ENCODE data around the gene MSANTD1.

MSANTD1 gene

DNA sequence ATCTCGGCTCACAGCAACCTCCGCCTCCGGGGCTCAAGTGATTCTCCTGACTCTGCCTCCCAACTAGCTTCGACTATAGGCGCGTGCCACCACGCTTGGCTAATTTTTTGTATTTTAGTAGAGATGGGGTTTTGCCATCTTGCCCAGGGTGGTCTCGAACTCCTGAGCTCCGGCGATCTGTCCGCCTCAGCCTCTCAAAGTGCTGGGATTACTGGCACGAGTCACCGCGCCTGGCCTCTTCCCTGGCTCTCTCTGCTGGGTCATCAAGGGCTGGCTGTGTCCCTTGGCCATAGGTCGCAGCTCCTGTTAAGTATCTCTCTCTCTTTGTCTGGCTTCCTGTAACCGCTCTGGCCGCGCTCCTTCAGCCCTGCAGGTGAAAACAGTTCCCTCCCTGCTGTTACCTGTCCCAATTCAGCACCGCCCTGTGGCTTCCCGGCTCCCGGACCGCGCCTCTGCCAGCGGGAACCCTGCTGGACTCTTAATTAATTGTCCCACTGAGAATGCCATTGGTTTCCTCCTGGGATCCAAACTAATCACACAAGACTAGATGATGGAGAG lies 42.5 kb downstream of the MSANTD1 start:
- TF ChIP-seq, protein P1, sequence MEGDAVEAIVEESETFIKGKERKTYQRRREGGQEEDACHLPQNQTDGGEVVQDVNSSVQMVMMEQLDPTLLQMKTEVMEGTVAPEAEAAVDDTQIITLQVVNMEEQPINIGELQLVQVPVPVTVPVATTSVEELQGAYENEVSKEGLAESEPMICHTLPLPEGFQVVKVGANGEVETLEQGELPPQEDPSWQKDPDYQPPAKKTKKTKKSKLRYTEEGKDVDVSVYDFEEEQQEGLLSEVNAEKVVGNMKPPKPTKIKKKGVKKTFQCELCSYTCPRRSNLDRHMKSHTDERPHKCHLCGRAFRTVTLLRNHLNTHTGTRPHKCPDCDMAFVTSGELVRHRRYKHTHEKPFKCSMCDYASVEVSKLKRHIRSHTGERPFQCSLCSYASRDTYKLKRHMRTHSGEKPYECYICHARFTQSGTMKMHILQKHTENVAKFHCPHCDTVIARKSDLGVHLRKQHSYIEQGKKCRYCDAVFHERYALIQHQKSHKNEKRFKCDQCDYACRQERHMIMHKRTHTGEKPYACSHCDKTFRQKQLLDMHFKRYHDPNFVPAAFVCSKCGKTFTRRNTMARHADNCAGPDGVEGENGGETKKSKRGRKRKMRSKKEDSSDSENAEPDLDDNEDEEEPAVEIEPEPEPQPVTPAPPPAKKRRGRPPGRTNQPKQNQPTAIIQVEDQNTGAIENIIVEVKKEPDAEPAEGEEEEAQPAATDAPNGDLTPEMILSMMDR (IDR thresholded peaks at IDR 0.05; ENCODE audit: insufficient read depth, low read depth, low read length, missing control alignments), result no peak
- no peak for DNase-seq (ENCODE audit: low read depth)
- H3K4me3 ChIP-seq (ENCODE audit: low read depth, low read length), result peak overlapping the region; percentile 84

DNA sequence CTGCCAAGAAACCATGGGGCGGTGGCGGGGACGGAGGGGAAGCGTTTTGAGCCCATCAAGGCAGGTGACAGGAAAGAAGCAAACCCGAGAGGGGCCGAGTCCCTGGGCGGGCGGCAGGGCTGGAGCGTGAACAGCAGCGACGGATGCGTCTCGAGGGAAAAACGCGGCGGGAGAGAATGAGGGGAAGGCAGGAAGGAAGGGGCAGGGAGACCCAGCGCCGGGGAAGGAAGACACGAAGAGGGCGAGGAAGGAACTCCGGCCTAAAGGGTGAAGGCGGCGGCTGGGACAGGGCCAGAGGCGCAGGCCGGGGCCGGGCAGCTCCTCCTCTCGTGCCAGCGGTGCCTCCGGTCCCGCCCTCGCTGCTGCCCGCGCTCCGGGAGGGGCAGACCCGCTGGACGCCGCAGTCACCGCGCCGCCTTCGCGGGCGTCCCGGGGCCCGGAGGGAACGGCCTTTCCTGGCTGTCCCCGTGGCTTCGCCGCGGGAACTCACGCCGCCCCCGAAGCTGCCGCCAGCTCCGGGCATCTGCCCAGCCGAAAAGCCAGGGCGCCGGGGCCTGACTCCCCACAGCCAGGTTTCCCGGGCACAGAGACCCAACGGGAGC lies 43.1 kb downstream of the MSANTD1 start:
- DNase-seq (ENCODE audit: low read depth), result no peak
- TF ChIP-seq, protein P1 (IDR thresholded peaks at IDR 0.05; ENCODE audit: insufficient read depth, low read depth, low read length, missing control alignments), result no peak

GRCh38 chr4:3292571-3293400 lies 43.8 kb downstream of the MSANTD1 start, which contains the start of gene RGS12:
Gene RGS12, plus strand, starts transcription at chr4:3293021. Its CDS starts 23,150 bp downstream, at chr4:3316171.
- DNase-seq (ENCODE audit: low read depth), result peak; percentile 89
- peak within 1 kb of the TSS; percentile 84 for H3K4me3 ChIP-seq (ENCODE audit: low read depth, low read length)
- TF ChIP-seq, protein P1 (IDR thresholded peaks at IDR 0.05; ENCODE audit: insufficient read depth, low read depth, low read length, missing control alignments), result no peak

More for the DNA sequence above, 43.1 kb downstream of the MSANTD1 start:
- H3K4me3 ChIP-seq (ENCODE audit: low read depth, low read length), result peak overlapping the region; percentile 84

DNA sequence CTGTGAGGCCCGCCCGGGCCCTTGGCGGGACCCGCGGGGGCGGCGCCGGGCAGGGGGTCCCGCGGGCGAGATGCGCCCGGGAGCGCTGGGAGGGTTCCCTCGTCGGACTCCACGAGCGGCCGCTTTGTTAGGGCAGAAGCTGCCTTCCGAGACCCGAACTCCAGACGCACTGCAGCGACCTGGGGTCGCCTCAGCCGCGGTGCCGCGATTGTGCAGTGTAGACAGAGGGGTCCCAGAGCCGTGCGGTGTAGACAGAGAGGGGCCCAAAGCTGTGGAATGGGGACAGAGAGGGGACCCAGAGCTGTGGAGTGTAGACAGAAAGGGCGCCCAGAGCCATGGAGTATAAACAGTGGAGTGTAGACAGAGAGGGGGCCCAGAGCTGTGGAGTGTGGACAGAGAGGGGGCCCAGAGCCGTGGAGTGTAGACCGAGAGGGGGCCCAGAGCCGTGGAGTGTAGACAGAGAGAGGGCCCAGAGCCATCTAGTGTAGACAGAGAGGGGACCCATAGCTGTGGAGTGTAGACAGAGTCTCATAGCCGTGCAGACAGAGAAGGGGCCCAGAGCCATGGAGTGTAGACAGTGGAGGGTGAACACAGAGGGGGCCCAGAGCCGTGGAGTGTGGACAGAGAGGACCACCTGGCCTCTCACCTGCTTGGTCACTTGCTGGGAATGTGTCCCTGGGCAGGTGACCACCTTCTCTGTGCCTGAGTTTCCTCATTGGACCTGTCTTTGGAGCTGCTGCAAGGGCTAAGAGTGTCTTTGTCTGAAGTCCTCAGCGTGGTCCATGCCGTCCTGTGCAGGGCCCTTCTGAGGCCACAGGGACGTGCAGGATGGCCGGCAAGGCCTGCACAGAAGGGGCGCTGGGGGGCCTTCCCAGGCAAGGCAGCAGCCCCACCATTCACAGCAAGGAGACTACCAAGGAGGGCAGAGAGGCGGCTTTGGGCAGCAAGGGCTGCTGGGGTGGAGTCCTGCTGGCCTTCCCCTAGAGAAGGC lies 44.7 kb downstream of the MSANTD1 start:
- TF ChIP-seq, protein P1 (IDR thresholded peaks at IDR 0.05; ENCODE audit: insufficient read depth, low read depth, low read length, missing control alignments), result no peak
- no peak for DNase-seq (ENCODE audit: low read depth)
- H3K4me3 ChIP-seq (ENCODE audit: low read depth, low read length), result peak overlapping the region; percentile 15; the same call in 1 of the 2 replicates

GRCh38 chr4:3294401-3295241 lies 45.7 kb downstream of the MSANTD1 start:
- DNase-seq (ENCODE audit: low read depth), result no peak
- no peak overlapping the region for H3K4me3 ChIP-seq (ENCODE audit: low read depth, low read length)
- TF ChIP-seq, protein P1 (IDR thresholded peaks at IDR 0.05; ENCODE audit: insufficient read depth, low read depth, low read length, missing control alignments), result no peak

Measured in GM12865 (cell line).